GM21447 (cell line): ENCODE results near the gene KRTAP4-8.
"Not testable (repeated sequence)": the region's sequence is repeated elsewhere in the genome, so short reads cannot be mapped to it uniquely, and the experiment has no call there.

Experiments
- ATAC-seq: cut with Tn5 transposase; IDR thresholded peaks from one replicate; pipeline ENCODE4 v1.9.1; 2021; ENCODE audit not compliant: unreplicated experiment

The KRTAP4-8 gene

GRCh38 chr17:41065829-41066624, 31.9 kb downstream of the KRTAP4-8 start, which contains the start of gene KRTAP2-4:
Gene KRTAP2-4, minus strand, starts transcription at chr17:41065879. Its CDS starts 34 bp downstream, at chr17:41065845.
- ATAC-seq = no peak

GRCh38 chr17:41065016-41065689, 32.8 kb downstream of the KRTAP4-8 start:
- not testable (repeated sequence) for ATAC-seq

- ATAC-seq = no peak
Observed at GRCh38 chr17:41064301-41064700, 33.6 kb downstream of the KRTAP4-8 start.

- ATAC-seq = no peak
Observed at GRCh38 chr17:41063449-41063848, 34.5 kb downstream of the KRTAP4-8 start.

GRCh38 chr17:41061964-41062363, 36.0 kb downstream of the KRTAP4-8 start:
- no peak for ATAC-seq

GRCh38 chr17:41060052-41060604, 37.8 kb downstream of the KRTAP4-8 start, which contains the start of gene KRTAP2-3:
Gene KRTAP2-3, minus strand, starts transcription at chr17:41060114. Its CDS starts 64 bp downstream, at chr17:41060050.
- no peak for ATAC-seq

- ATAC-seq = not testable (repeated sequence)
Observed at GRCh38 chr17:41059276-41060051, 38.5 kb downstream of the KRTAP4-8 start.

GRCh38 chr17:41058741-41059140, 39.2 kb downstream of the KRTAP4-8 start:
- no peak for ATAC-seq

- no peak for ATAC-seq
Observed at GRCh38 chr17:41057547-41057946, 40.4 kb downstream of the KRTAP4-8 start.

- ATAC-seq = not testable (repeated sequence)
Observed at GRCh38 chr17:41055130-41055529, 42.8 kb downstream of the KRTAP4-8 start, which contains the start of gene KRTAP2-2. Gene KRTAP2-2, minus strand, starts transcription at chr17:41055230. Its CDS starts 19 bp downstream, at chr17:41055211.

- ATAC-seq = not testable (repeated sequence)
Observed at GRCh38 chr17:41054556-41054955, 43.4 kb downstream of the KRTAP4-8 start.

GRCh38 chr17:41054025-41054424, 43.9 kb downstream of the KRTAP4-8 start:
- no peak for ATAC-seq

- ATAC-seq = no peak
Observed at GRCh38 chr17:41052566-41052965, 45.4 kb downstream of the KRTAP4-8 start.

- ATAC-seq = no peak
Observed at GRCh38 chr17:41049110-41049509, 48.8 kb downstream of the KRTAP4-8 start.

GRCh38 chr17:41048441-41048840, 49.5 kb downstream of the KRTAP4-8 start:
- no peak for ATAC-seq
